Central memory CD8-positive, alpha-beta T cell (primary cell): Measurements from ENCODE around the gene LSS.
A peak's percentile ranks its signal among the peaks of the same experiment; 100 is the strongest.
"Not testable (repeated sequence)": the region's sequence is repeated elsewhere in the genome, so short reads cannot be mapped to it uniquely, and the experiment has no call there.

Source experiments
- ATAC-seq: fragments of 150-1000 bp; cut with Tn5 transposase; replicated peaks from 2 replicates; pipeline ENCODE4 v1.10.0; 2022; ENCODE audit warnings: mild to moderate bottlenecking, moderate FRiP score, moderate number of reproducible peaks; ENCODE audit not compliant: poor library complexity, severe bottlenecking; ENCODE audit errors: extremely low read depth
- DNase-seq, 2 donors: peaks; one replicate each; pipeline ENCODE4 v3.0.0; 2021; ENCODE audit warnings: low spot score in 2 of 2
- H3K27ac Mint-ChIP-seq: one replicate; pipeline ENCODE4 v1.8.0; 2022; ENCODE audit warnings: low read depth, mild to moderate bottlenecking, moderate library complexity, mixed read lengths
- H3K27me3 Mint-ChIP-seq: one replicate; pipeline ENCODE4 v1.8.0; 2022; ENCODE audit warnings: mixed read lengths
- H3K36me3 Mint-ChIP-seq: one replicate; pipeline ENCODE4 v1.8.0; 2022; ENCODE audit warnings: mild to moderate bottlenecking, moderate library complexity, mixed read lengths; ENCODE audit not compliant: insufficient read depth
- H3K4me1 Mint-ChIP-seq: one replicate; pipeline ENCODE4 v1.8.0; 2022; ENCODE audit warnings: mixed read lengths
- H3K4me3 Mint-ChIP-seq: one replicate; pipeline ENCODE4 v1.8.0; 2022; ENCODE audit warnings: mild to moderate bottlenecking, moderate library complexity, mixed read lengths
- H3K9me3 Mint-ChIP-seq: one replicate; pipeline ENCODE4 v1.8.0; 2022; ENCODE audit warnings: mixed read lengths

LSS gene

GRCh38 chr21:46151261-46151988, 77.1 kb downstream of the LSS start:
- Mint-ChIP-seq H3K27me3 (no peaks in the 10 kb centered on the region), H3K9me3 (no peaks in the 10 kb centered on the region), H3K27ac (no peak overlapping the region), H3K4me1 (no peaks in the 10 kb centered on the region), H3K4me3 (no peak overlapping the region), H3K36me3 (no peaks in the 10 kb centered on the region)
- no peak for ATAC-seq
- no peak for DNase-seq

- Mint-ChIP-seq H3K4me3 (no peak overlapping the region), H3K27me3 (no peaks in the 10 kb centered on the region), H3K36me3 (no peaks in the 10 kb centered on the region), H3K4me1 (no peaks in the 10 kb centered on the region), H3K27ac (no peak overlapping the region), H3K9me3 (no peaks in the 10 kb centered on the region)
- no peak for DNase-seq
- ATAC-seq, result no peak
Measured at GRCh38 chr21:46150491-46151121, 78.0 kb downstream of the LSS start.

GRCh38 chr21:46150073-46150472, 78.5 kb downstream of the LSS start:
- no peaks in the 10 kb centered on the region for H3K36me3 Mint-ChIP-seq
- DNase-seq (no peak), ATAC-seq (no peak)
- H3K27me3 Mint-ChIP-seq, result no peaks in the 10 kb centered on the region
- no peak overlapping the region for H3K4me3 Mint-ChIP-seq
- no peak overlapping the region for H3K27ac Mint-ChIP-seq
- H3K4me1 Mint-ChIP-seq, result no peaks in the 10 kb centered on the region
- no peaks in the 10 kb centered on the region for H3K9me3 Mint-ChIP-seq

GRCh38 chr21:46149205-46149901, 79.2 kb downstream of the LSS start:
- Mint-ChIP-seq H3K27me3 (no peaks in the 10 kb centered on the region), H3K36me3 (peaks cover 3% of the 10 kb centered on the region), H3K4me3 (no peak overlapping the region), H3K4me1 (no peaks in the 10 kb centered on the region), H3K27ac (no peak overlapping the region), H3K9me3 (no peaks in the 10 kb centered on the region)
- ATAC-seq (no peak), DNase-seq (no peak)

- ATAC-seq, result no peak
- H3K4me3 Mint-ChIP-seq, result no peak overlapping the region
Measured at GRCh38 chr21:46148106-46148505, 80.5 kb downstream of the LSS start.

GRCh38 chr21:46147429-46147828, 81.1 kb downstream of the LSS start:
- H3K4me1 Mint-ChIP-seq, H3K36me3 Mint-ChIP-seq, H3K27me3 Mint-ChIP-seq, H3K27ac Mint-ChIP-seq, H3K9me3 Mint-ChIP-seq, DNase-seq, H3K4me3 Mint-ChIP-seq, ATAC-seq: not testable (repeated sequence)

More at GRCh38 chr21:46148106-46148505, 80.5 kb downstream of the LSS start:
- no peak overlapping the region for H3K27ac Mint-ChIP-seq
- no peaks in the 10 kb centered on the region for H3K27me3 Mint-ChIP-seq
- peaks cover 3% of the 10 kb centered on the region for H3K36me3 Mint-ChIP-seq
- H3K9me3 Mint-ChIP-seq, result no peaks in the 10 kb centered on the region
- DNase-seq, result no peak
- H3K4me1 Mint-ChIP-seq, result peaks cover 8% of the 10 kb centered on the region

GRCh38 chr21:46146856-46147255, 81.7 kb downstream of the LSS start:
- no peaks in the 10 kb centered on the region for H3K27me3 Mint-ChIP-seq
- H3K4me3 Mint-ChIP-seq, result no peak overlapping the region
- H3K4me1 Mint-ChIP-seq, result peaks cover 8% of the 10 kb centered on the region
- no peak overlapping the region for H3K27ac Mint-ChIP-seq
- peaks cover 4% of the 10 kb centered on the region for H3K36me3 Mint-ChIP-seq
- DNase-seq, result no peak
- no peaks in the 10 kb centered on the region for H3K9me3 Mint-ChIP-seq
- ATAC-seq, result no peak

GRCh38 chr21:46145840-46146691, 82.5 kb downstream of the LSS start:
- H3K27me3 Mint-ChIP-seq, result no peaks in the 10 kb centered on the region
- H3K4me3 Mint-ChIP-seq, result no peak overlapping the region
- ATAC-seq, result no peak
- no peaks in the 10 kb centered on the region for H3K9me3 Mint-ChIP-seq
- H3K4me1 Mint-ChIP-seq, result peaks cover 8% of the 10 kb centered on the region
- DNase-seq, result no peak
- peaks cover 4% of the 10 kb centered on the region for H3K36me3 Mint-ChIP-seq
- H3K27ac Mint-ChIP-seq, result no peak overlapping the region

- Mint-ChIP-seq H3K36me3 (peaks cover 4% of the 10 kb centered on the region), H3K4me1 (peaks cover 8% of the 10 kb centered on the region), H3K4me3 (peak overlapping the region; percentile 38), H3K27ac (no peak overlapping the region), H3K9me3 (no peaks in the 10 kb centered on the region), H3K27me3 (peaks cover 5% of the 10 kb centered on the region)
- DNase-seq (no peak), ATAC-seq (no peak)
Measured at GRCh38 chr21:46145159-46145839, 83.3 kb downstream of the LSS start.

- Mint-ChIP-seq H3K27ac (peak overlapping the region; percentile 90), H3K27me3 (peaks cover 8% of the 10 kb centered on the region), H3K9me3 (no peaks in the 10 kb centered on the region), H3K4me1 (peaks cover 8% of the 10 kb centered on the region), H3K4me3 (peak overlapping the region; percentile 75), H3K36me3 (peaks cover 4% of the 10 kb centered on the region)
- ATAC-seq, result no peak
- no peak for DNase-seq
Measured at GRCh38 chr21:46144464-46145070, 84.0 kb downstream of the LSS start.

- ATAC-seq, result no peak
- Mint-ChIP-seq H3K4me1 (peaks cover 8% of the 10 kb centered on the region), H3K27me3 (peaks cover 14% of the 10 kb centered on the region), H3K36me3 (peaks cover 4% of the 10 kb centered on the region), H3K27ac (peak overlapping the region; percentile 90), H3K4me3 (no peak overlapping the region), H3K9me3 (no peaks in the 10 kb centered on the region)
- DNase-seq, result no peak
Measured at GRCh38 chr21:46142582-46143473, 85.7 kb downstream of the LSS start.
